HepG2 (cell line): ENCODE data around the gene EFS. TPM values are rescaled to one million over a fixed set of nuclear protein-coding genes. Genes with fewer than 3 reads are reported as not detected.

Source experiments
- CBX1 ChIP-seq: IDR thresholded peaks from one replicate; pipeline ENCODE4 v1.6.1; 2016; ENCODE audit warnings: antibody characterized with exemption, low read depth
- HNRNPLL ChIP-seq: fragments of 200-400 bp; formaldehyde crosslinking; IDR thresholded peaks from 2 replicates; pipeline ENCODE4 v1.6.1; 2017; ENCODE audit warnings: mild to moderate bottlenecking, low read depth, low read length; ENCODE audit not compliant: poor library complexity, severe bottlenecking
- NR0B2 ChIP-seq: sonication (generic); formaldehyde crosslinking; IDR thresholded peaks from 2 replicates; pipeline ENCODE4 v1.4.0; 2020; ENCODE audit warnings: mild to moderate bottlenecking, missing genetic modification reagents
- NR1H2 ChIP-seq: sonication (generic); formaldehyde crosslinking; IDR thresholded peaks from 2 replicates; pipeline ENCODE4 v1.8.1; 2022; ENCODE audit warnings: low read depth, missing genetic modification reagents, borderline replicate concordance
- RAD21 ChIP-seq: fragments of 450-650 bp; formaldehyde crosslinking; IDR thresholded peaks from 2 replicates; pipeline ENCODE4 v1.5.0; 2020; ENCODE audit warnings: mild to moderate bottlenecking
- SKIL ChIP-seq: sonication (generic); formaldehyde crosslinking; IDR thresholded peaks from 2 replicates; pipeline ENCODE4 v1.8.0; 2022; ENCODE audit warnings: missing genetic modification reagents, mild to moderate bottlenecking, moderate library complexity, borderline replicate concordance
- ZKSCAN1 ChIP-seq: fragments of 150-350 bp; IDR thresholded peaks from 2 replicates; pipeline ENCODE4 v1.6.1; 2014; ENCODE audit warnings: low read length
- ZNF124 ChIP-seq: sonication (generic); formaldehyde crosslinking; IDR thresholded peaks from 2 replicates; pipeline ENCODE4 v1.4.0; 2020; ENCODE audit warnings: missing genetic modification reagents
- ZNF20 ChIP-seq: sonication (generic); formaldehyde crosslinking; IDR thresholded peaks from 2 replicates; pipeline ENCODE4 v1.4.0; 2020; ENCODE audit warnings: mild to moderate bottlenecking, moderate library complexity, missing genetic modification reagents
- ZNF274 ChIP-seq: sonication (generic); formaldehyde crosslinking; IDR thresholded peaks from 2 replicates; pipeline ENCODE4 v1.5.1; 2020; ENCODE audit warnings: mild to moderate bottlenecking, missing genetic modification reagents
- ZNF282 ChIP-seq: fragments of 450-650 bp; IDR thresholded peaks from 2 replicates; pipeline ENCODE4 v1.6.1; 2018; ENCODE audit not compliant: partially characterized antibody
- ZNF318 ChIP-seq: sonication (generic); formaldehyde crosslinking; IDR thresholded peaks from 2 replicates; pipeline ENCODE4 v1.4.0; 2020; ENCODE audit warnings: mild to moderate bottlenecking, missing genetic modification reagents
- ZNF687 ChIP-seq: sonication (generic); formaldehyde crosslinking; IDR thresholded peaks from 2 replicates; pipeline ENCODE4 v1.5.1; 2020; ENCODE audit warnings: mild to moderate bottlenecking, missing genetic modification reagents, moderate library complexity
- polyA plus RNA-seq, 8 experiments: library from polyadenylated mRNA; depleted of rRNA in 3 of 8; stranded (reverse) in 7 of 8; unstranded in 1 of 8; fragments of >200 nt; fragmentation: Illumina TruSeq in 4 of 8; extraction: Trizol in 4 of 8; gene quantifications; 2 replicates each; pipeline versions ENCODE4 v1.2.1 to v1.2.3, GENCODE V29; 2011 to 2016; ENCODE audit warnings: low read depth in 4 of 8, missing spikeins in 1 of 8, mixed read lengths in 1 of 8; ENCODE audit not compliant: insufficient read depth in 1 of 8
- total RNA-seq, 5 experiments: library from RNA; depleted of rRNA; stranded (reverse); fragments of >200 nt; fragmentation: Illumina TruSeq; extraction: Trizol; gene quantifications; 2 replicates each; pipeline ENCODE4 v1.2.3, GENCODE V29; 2016; ENCODE audit warnings: low read depth in 1 of 5

Gene EFS
- total and polyA plus RNA-seq, 2 of the 13 experiments (the other 11 are each of a cell fraction or from before 2014, with no cell fraction given): not detected

- peak; percentile 39; the same call in 1 of the 2 replicates for TF ChIP-seq ZNF687 (CRISPR knock-in tag)
- no peak for TF ChIP-seq SKIL
- TF ChIP-seq NR0B2 (CRISPR knock-in tag): no peak
- no peak for TF ChIP-seq ZNF274 (CRISPR knock-in tag)
- no peak; the same call in 1 of the 2 replicates for TF ChIP-seq ZNF124 (CRISPR knock-in tag)
- 0 out of 2 replicates have a peak, but pooled peaks have one; percentile 8 for TF ChIP-seq ZKSCAN1
- no peak for TF ChIP-seq NR1H2
- peak; percentile 75; the same call in 1 of the 2 replicates for TF ChIP-seq ZNF318 (CRISPR knock-in tag)
- no peak for TF ChIP-seq ZNF282
- peak; percentile 42 for TF ChIP-seq RAD21 (CRISPR knock-in tag)
- TF ChIP-seq HNRNPLL: no peak
- no peak for TF ChIP-seq CBX1
- no peak for TF ChIP-seq ZNF20 (CRISPR knock-in tag)
Measured at GRCh38 chr14:23326491-23327332, 38.3 kb downstream of the EFS start (continued).
